ENCODE data around the gene GZF1. TPM values are rescaled to one million over a fixed set of nuclear protein-coding genes. Genes with fewer than 3 reads are reported as not detected.

The GZF1 gene
- total RNA-seq (2014; rRNA removed; shearing (Covaris generic)) (11.0 and 12.3 TPM in 2 replicates), polyA plus RNA-seq (2016; fragmentation: Nextera tagmentation; extraction: Ambion mirVana) (5.9 and 6.3 TPM in 2 replicates)

- no peak for TF ChIP-seq EZH2 (IDR thresholded peaks at IDR 0.05; ENCODE audit: insufficient read depth, poor library complexity, severe bottlenecking)
- TF ChIP-seq EZH2phosphoT487 (IDR thresholded peaks at IDR 0.05; ENCODE audit: insufficient read depth, low read depth), result no peak
- Histone ChIP-seq H2AFZ (peak within 1 kb of the TSS; percentile 61), H3K4me1 (ENCODE audit: insufficient read depth) (peaks cover 33% of the 10 kb centered on the region), H3K4me2 (ENCODE audit: unreplicated experiment) (peak within 1 kb of the TSS; percentile 93), H3K9me3 (ENCODE audit: low read depth) (no peaks in the 10 kb centered on the region), H3K27ac (peak within 1 kb of the TSS; percentile 99), H3K9me2 (ENCODE audit: insufficient read depth) (no peaks in the 10 kb centered on the region), H3K4me3 (peak within 1 kb of the TSS; percentile 87), H3K9ac (peak within 1 kb of the TSS; percentile 99), H3K27me3 (replicated peaks; ENCODE audit: insufficient read depth) (no peaks in the 10 kb centered on the region), H3F3A (ENCODE audit: insufficient read depth) (peaks cover 28% of the 10 kb centered on the region), H3K36me3 (ENCODE audit: low read depth) (no peaks in the 10 kb centered on the region), H4K20me1 (ENCODE audit: insufficient read depth) (0 out of 2 replicates have a peak, but pooled peaks cover 2% of the 10 kb centered on the region), H3K79me2 (ENCODE audit: insufficient read depth) (peaks cover 46% of the 10 kb centered on the region)
- peak; percentile 99 for DNase-seq
- WGBS, 2 experiments (ENCODE audit: low coverage in 1 of 2, low lambda C conversion rate in 2 of 2, missing lambda C conversion rate in 2 of 2), result 1% methylated on average over 81 to 82 of the region's 114 CpGs
- in situ Hi-C loops (cut with MboI), result no loop called here
Observed at GRCh38 chr20:23361476-23362391, at the start of gene GZF1. GZF1 (plus strand) TSS chr20:23362182; CDS start chr20:23364384, 2,202 bp downstream.

- DNase-seq, result no peak
- H3K4me1 ChIP-seq (ENCODE audit: insufficient read depth), result no peaks in the 10 kb centered on the region
- H3F3A ChIP-seq (ENCODE audit: insufficient read depth), result no peaks in the 10 kb centered on the region
- H3K79me2 ChIP-seq (ENCODE audit: insufficient read depth), result no peaks in the 10 kb centered on the region
- no peak overlapping the region for H3K9ac ChIP-seq
- no peak overlapping the region for H3K27ac ChIP-seq
- no peak overlapping the region for H3K4me2 ChIP-seq (ENCODE audit: unreplicated experiment)
- TF ChIP-seq EZH2phosphoT487 (IDR thresholded peaks at IDR 0.05; ENCODE audit: insufficient read depth, low read depth), result no peak
- TF ChIP-seq EZH2 (IDR thresholded peaks at IDR 0.05; ENCODE audit: insufficient read depth, poor library complexity, severe bottlenecking), result no peak
- no peaks in the 10 kb centered on the region for H3K9me3 ChIP-seq (ENCODE audit: low read depth)
- no peak overlapping the region for H2AFZ ChIP-seq
- no peaks in the 10 kb centered on the region for H3K9me2 ChIP-seq (ENCODE audit: insufficient read depth)
- no peaks in the 10 kb centered on the region for H3K36me3 ChIP-seq (ENCODE audit: low read depth)
- no peaks in the 10 kb centered on the region for H4K20me1 ChIP-seq (ENCODE audit: insufficient read depth)
- H3K27me3 ChIP-seq (replicated peaks; ENCODE audit: insufficient read depth), result peaks cover 19% of the 10 kb centered on the region; the same call in 1 of the 2 replicates
- H3K4me3 ChIP-seq, result no peak overlapping the region
- 16 to 18% methylated on average over 1 of the region's 1 CpG for WGBS, 2 experiments (ENCODE audit: low coverage in 1 of 2, low lambda C conversion rate in 2 of 2, missing lambda C conversion rate in 2 of 2)
- in situ Hi-C loops (cut with MboI), result no loop called here
Observed at GRCh38 chr20:23313271-23313670, 48.7 kb upstream of the GZF1 start.

GRCh38 chr20:23314699-23315098 is 47.3 kb upstream of the GZF1 start:
- Histone ChIP-seq H3K36me3 (ENCODE audit: low read depth) (no peaks in the 10 kb centered on the region), H2AFZ (no peak overlapping the region), H3K79me2 (ENCODE audit: insufficient read depth) (no peaks in the 10 kb centered on the region), H4K20me1 (ENCODE audit: insufficient read depth) (no peaks in the 10 kb centered on the region), H3K4me3 (no peak overlapping the region), H3F3A (ENCODE audit: insufficient read depth) (no peaks in the 10 kb centered on the region), H3K27me3 (replicated peaks; ENCODE audit: insufficient read depth) (peaks cover 19% of the 10 kb centered on the region; the same call in 1 of the 2 replicates), H3K9me3 (ENCODE audit: low read depth) (no peaks in the 10 kb centered on the region), H3K9ac (no peak overlapping the region), H3K27ac (no peak overlapping the region), H3K4me2 (ENCODE audit: unreplicated experiment) (no peak overlapping the region), H3K4me1 (ENCODE audit: insufficient read depth) (no peaks in the 10 kb centered on the region), H3K9me2 (ENCODE audit: insufficient read depth) (no peaks in the 10 kb centered on the region)
- TF ChIP-seq EZH2 (IDR thresholded peaks at IDR 0.05; ENCODE audit: insufficient read depth, poor library complexity, severe bottlenecking), result no peak
- no peak for TF ChIP-seq EZH2phosphoT487 (IDR thresholded peaks at IDR 0.05; ENCODE audit: insufficient read depth, low read depth)
- in situ Hi-C loops (cut with MboI), result no loop called here
- DNase-seq, result no peak
- WGBS, 2 experiments (ENCODE audit: low coverage in 1 of 2, low lambda C conversion rate in 2 of 2, missing lambda C conversion rate in 2 of 2), result 90 to 93% methylated on average over 5 of the region's 5 CpGs

GRCh38 chr20:23315099-23315498 is 46.9 kb upstream of the GZF1 start:
- TF ChIP-seq EZH2phosphoT487 (IDR thresholded peaks at IDR 0.05; ENCODE audit: insufficient read depth, low read depth) (no peak), EZH2 (IDR thresholded peaks at IDR 0.05; ENCODE audit: insufficient read depth, poor library complexity, severe bottlenecking) (no peak)
- no peak overlapping the region for H3K4me3 ChIP-seq
- H2AFZ ChIP-seq, result no peak overlapping the region
- H3K27me3 ChIP-seq (replicated peaks; ENCODE audit: insufficient read depth), result peaks cover 19% of the 10 kb centered on the region; the same call in 1 of the 2 replicates
- H3K79me2 ChIP-seq (ENCODE audit: insufficient read depth), result no peaks in the 10 kb centered on the region
- no peak for DNase-seq
- no peaks in the 10 kb centered on the region for H3K9me3 ChIP-seq (ENCODE audit: low read depth)
- H3K27ac ChIP-seq, result no peak overlapping the region
- in situ Hi-C loops (cut with MboI), result no loop called here
- no peaks in the 10 kb centered on the region for H3K9me2 ChIP-seq (ENCODE audit: insufficient read depth)
- no peaks in the 10 kb centered on the region for H3K4me1 ChIP-seq (ENCODE audit: insufficient read depth)
- no peak overlapping the region for H3K9ac ChIP-seq
- no peak overlapping the region for H3K4me2 ChIP-seq (ENCODE audit: unreplicated experiment)
- H3F3A ChIP-seq (ENCODE audit: insufficient read depth), result no peaks in the 10 kb centered on the region
- 20 to 25% methylated on average over 9 of the region's 9 CpGs for WGBS, 2 experiments (ENCODE audit: low coverage in 1 of 2, low lambda C conversion rate in 2 of 2, missing lambda C conversion rate in 2 of 2)
- H4K20me1 ChIP-seq (ENCODE audit: insufficient read depth), result no peaks in the 10 kb centered on the region
- no peaks in the 10 kb centered on the region for H3K36me3 ChIP-seq (ENCODE audit: low read depth)

All from GM23248 (cell line).